ENCODE results near the gene DHFR. TPM values are rescaled to one million over a fixed set of nuclear protein-coding genes. Genes with fewer than 3 reads are reported as not detected.

Gene DHFR
- total RNA-seq, 3 donors from 2014 or later: 6.9 to 22.4 (median 10.8) TPM

DNA sequence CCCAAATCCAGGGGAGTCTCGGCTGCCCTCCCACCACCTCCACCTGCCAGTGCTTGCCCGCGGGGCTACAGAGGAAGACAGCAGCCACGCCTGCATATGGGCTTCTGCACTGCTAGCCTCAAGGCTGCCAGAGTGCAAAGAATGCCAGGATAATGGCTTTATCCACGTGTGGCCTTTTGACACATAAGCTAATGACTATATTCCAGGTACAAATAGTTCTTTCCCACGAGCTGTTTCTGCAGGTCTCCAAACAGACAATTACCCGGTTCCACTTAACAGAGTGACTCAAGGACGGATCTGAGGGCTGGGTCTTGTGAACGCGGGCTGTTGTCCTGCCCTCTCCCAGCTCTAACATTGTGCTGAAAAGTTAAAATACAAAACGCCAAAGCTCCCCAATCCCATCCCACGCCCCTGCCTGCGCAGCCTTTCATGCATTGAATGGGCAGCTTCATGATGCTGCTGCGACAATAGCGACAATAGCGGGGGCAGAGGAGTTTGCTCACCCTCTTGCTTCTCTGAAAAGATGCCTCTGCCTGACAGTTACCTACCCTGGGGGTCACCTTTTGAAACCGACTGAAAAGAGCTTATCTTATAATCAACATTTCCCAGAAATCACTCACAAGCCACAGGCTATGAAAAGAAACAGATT is 39.4 kb downstream of the DHFR start:
- H3K36me3 ChIP-seq: no peaks in the 10 kb centered on the region

GRCh38 chr5:80609692-80610091 is 45.1 kb downstream of the DHFR start:
- intact Hi-C loops (cut with DNase I; ENCODE audit: low total_unique reads): no loop called here
- DNase-seq (ENCODE audit: low spot score in 2 of 2): no peak

More for the DNA sequence above, 39.4 kb downstream of the DHFR start:
- no peak for TF ChIP-seq POLR2A (IDR thresholded peaks at IDR 0.05)
- TF ChIP-seq, protein P1, sequence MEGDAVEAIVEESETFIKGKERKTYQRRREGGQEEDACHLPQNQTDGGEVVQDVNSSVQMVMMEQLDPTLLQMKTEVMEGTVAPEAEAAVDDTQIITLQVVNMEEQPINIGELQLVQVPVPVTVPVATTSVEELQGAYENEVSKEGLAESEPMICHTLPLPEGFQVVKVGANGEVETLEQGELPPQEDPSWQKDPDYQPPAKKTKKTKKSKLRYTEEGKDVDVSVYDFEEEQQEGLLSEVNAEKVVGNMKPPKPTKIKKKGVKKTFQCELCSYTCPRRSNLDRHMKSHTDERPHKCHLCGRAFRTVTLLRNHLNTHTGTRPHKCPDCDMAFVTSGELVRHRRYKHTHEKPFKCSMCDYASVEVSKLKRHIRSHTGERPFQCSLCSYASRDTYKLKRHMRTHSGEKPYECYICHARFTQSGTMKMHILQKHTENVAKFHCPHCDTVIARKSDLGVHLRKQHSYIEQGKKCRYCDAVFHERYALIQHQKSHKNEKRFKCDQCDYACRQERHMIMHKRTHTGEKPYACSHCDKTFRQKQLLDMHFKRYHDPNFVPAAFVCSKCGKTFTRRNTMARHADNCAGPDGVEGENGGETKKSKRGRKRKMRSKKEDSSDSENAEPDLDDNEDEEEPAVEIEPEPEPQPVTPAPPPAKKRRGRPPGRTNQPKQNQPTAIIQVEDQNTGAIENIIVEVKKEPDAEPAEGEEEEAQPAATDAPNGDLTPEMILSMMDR (IDR thresholded peaks at IDR 0.05): no peak
- TF ChIP-seq POLR2AphosphoS5 (IDR thresholded peaks at IDR 0.05): no peak
- no peaks in the 10 kb centered on the region for H3K9me3 ChIP-seq
- no peaks in the 10 kb centered on the region for H3K27me3 ChIP-seq
- H3K4me1 ChIP-seq: no peaks in the 10 kb centered on the region
- no peak overlapping the region for H3K27ac ChIP-seq
- intact Hi-C loops (cut with DNase I; ENCODE audit: low total_unique reads): no loop called here
- DNase-seq (ENCODE audit: low spot score in 2 of 2): no peak
- H3K4me3 ChIP-seq: peak overlapping the region in 2 of 3 donors; percentile 10 to 33

DNA sequence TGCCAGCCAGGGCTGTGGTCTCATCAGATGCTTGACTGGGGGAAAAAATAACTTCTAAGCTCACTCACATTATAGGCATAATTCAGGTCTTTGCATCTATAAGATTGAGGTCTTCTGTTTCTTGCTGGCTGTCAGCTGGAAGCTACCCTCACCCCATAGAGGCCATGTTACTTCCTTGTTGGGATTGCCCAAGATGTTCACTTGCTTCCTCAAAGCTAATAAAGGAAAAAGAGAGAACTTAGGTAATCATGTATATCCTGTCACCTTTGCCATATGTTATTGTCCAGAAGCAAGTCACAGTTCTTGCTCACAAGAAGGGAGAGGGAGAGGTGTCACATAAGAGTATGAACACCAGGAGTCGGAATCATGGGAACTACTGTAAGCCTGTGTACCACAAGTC is 46.1 kb downstream of the DHFR start:
- no peak for DNase-seq (ENCODE audit: low spot score in 2 of 2)
- Histone ChIP-seq H3K9me3 (no peaks in the 10 kb centered on the region), H3K27me3 (no peaks in the 10 kb centered on the region), H3K27ac (no peak overlapping the region), H3K4me3 (no peak overlapping the region), H3K36me3 (no peaks in the 10 kb centered on the region), H3K4me1 (no peaks in the 10 kb centered on the region)
- TF ChIP-seq, protein P1 (IDR thresholded peaks at IDR 0.05): no peak
- TF ChIP-seq POLR2AphosphoS5 (IDR thresholded peaks at IDR 0.05): no peak
- no peak for TF ChIP-seq POLR2A (IDR thresholded peaks at IDR 0.05)
- intact Hi-C loops (cut with DNase I; ENCODE audit: low total_unique reads): no loop called here

More at GRCh38 chr5:80609692-80610091, 45.1 kb downstream of the DHFR start:
- no peak for TF ChIP-seq POLR2AphosphoS5 (IDR thresholded peaks at IDR 0.05)
- no peak for TF ChIP-seq POLR2A (IDR thresholded peaks at IDR 0.05)
- TF ChIP-seq, protein P1 (IDR thresholded peaks at IDR 0.05): no peak
- Histone ChIP-seq H3K9me3 (no peaks in the 10 kb centered on the region), H3K4me1 (no peaks in the 10 kb centered on the region), H3K4me3 (no peak overlapping the region), H3K27ac (no peak overlapping the region), H3K27me3 (no peaks in the 10 kb centered on the region), H3K36me3 (no peaks in the 10 kb centered on the region)

GRCh38 chr5:80607832-80608231 is 47.0 kb downstream of the DHFR start:
- H3K27ac ChIP-seq: no peak overlapping the region
- H3K9me3 ChIP-seq: no peaks in the 10 kb centered on the region
- intact Hi-C loops (cut with DNase I; ENCODE audit: low total_unique reads): no loop called here
- H3K27me3 ChIP-seq: no peaks in the 10 kb centered on the region
- no peak overlapping the region for H3K4me3 ChIP-seq
- no peak for TF ChIP-seq POLR2AphosphoS5 (IDR thresholded peaks at IDR 0.05)
- no peak for TF ChIP-seq POLR2A (IDR thresholded peaks at IDR 0.05)
- TF ChIP-seq, protein P1 (IDR thresholded peaks at IDR 0.05): no peak
- H3K36me3 ChIP-seq: no peaks in the 10 kb centered on the region
- DNase-seq (ENCODE audit: low spot score in 2 of 2): no peak
- no peaks in the 10 kb centered on the region for H3K4me1 ChIP-seq

DNA sequence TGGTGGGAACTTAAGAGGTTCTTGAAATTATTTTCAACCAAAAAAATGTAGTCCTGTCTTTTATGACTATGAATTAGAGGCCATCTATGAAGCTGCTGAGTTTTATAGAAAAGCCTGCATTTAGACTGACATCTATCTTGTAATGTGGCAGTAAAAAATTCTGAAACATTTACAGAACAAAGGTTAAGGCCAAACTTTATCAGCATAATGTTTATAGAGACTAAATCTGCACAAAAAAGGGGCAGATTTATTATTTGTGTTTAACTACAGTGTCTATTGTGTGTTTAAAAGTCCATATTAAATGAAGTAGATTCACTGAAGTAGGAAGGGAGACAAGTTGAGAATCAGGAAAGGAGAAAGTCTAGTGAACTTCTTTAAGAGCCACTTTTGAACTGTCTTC is 47.4 kb downstream of the DHFR start:
- H3K27ac ChIP-seq: no peak overlapping the region
- H3K27me3 ChIP-seq: no peaks in the 10 kb centered on the region
- no peaks in the 10 kb centered on the region for H3K36me3 ChIP-seq
- intact Hi-C loops (cut with DNase I; ENCODE audit: low total_unique reads): no loop called here
- no peak overlapping the region for H3K4me3 ChIP-seq
- DNase-seq (ENCODE audit: low spot score in 2 of 2): no peak
- no peaks in the 10 kb centered on the region for H3K4me1 ChIP-seq
- TF ChIP-seq, protein P1 (IDR thresholded peaks at IDR 0.05): no peak
- TF ChIP-seq POLR2AphosphoS5 (IDR thresholded peaks at IDR 0.05): no peak
- no peak for TF ChIP-seq POLR2A (IDR thresholded peaks at IDR 0.05)
- H3K9me3 ChIP-seq: no peaks in the 10 kb centered on the region

All from breast epithelium (tissue), 4 donors.